COLO829 (cell line): ENCODE data around the gene MRE11.
"Not testable (repeated sequence)": the region's sequence is repeated elsewhere in the genome, so short reads cannot be mapped to it uniquely, and the experiment has no call there.

Experiments used
- DNase-seq: peaks from one replicate; pipeline ENCODE4 v3.0.0; 2012; ENCODE audit warnings: low spot score

The MRE11 gene

DNA sequence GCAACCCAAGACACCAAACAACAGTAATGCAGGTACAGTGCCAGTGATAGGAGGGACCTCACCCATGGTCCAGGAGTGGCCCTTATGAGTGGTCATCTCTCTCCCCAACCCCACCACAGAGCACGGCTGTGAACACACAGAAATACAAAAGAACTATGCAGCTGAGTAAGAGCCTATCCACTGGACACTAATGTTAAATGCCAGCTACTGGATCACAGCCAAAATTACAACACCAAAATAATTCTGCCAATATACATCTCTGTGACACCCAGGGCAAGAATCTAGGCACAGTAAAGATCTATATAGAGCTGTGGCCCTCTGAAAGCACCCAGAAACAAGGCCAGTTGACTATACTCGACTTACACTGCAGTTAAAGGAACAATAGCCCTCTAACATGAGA lies 69.6 kb downstream of the MRE11 start:
- no peak for DNase-seq

DNA sequence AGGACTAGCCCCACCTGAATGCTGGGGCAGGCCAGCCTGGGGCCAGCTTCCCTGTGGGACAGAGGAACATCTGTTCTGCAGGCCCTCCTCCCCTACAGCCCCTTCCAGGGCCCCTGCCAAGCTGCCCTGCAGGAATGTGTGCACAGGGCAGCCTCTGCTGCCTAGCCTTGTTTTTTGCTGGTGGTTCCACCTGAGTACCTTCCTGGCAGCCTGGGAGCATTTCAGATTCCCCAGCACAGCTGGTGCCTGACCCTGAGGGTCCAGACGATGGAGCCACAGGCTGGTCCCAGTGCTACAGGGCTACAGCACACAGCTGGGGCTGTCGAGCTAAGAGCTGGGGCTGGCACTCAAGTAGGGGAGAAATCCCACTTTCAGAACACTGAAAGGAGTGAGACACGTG lies 70.1 kb downstream of the MRE11 start:
- no peak for DNase-seq

GRCh38 chr11:94418123-94418765 lies 75.4 kb downstream of the MRE11 start:
- no peak for DNase-seq

DNA sequence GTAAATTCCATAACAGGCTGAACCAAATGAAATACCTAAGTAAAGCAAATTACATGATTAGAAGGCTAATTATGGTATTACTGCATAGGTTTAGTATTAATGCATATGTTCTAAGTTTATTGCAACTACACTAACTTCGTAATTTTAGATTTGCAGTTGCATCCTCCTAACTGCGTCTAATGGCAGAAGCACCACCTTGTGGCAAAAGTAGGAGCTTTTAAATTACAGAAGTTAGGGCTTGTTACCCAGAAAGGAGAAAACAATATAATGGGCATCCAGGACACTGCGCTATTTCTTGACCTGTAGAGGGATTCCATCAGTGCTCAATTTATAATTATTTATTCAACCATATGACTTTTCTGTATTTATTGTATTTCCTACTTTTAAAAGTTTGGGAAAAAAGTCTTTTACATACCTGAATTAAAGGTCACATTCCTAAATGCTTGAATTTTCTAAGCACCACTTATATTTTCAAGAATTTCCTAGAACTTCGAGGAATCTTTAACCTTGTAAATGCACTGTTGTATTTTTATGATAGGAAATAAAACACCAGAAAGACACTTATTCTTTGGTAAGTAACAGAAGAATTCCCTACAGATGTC lies 76.2 kb downstream of the MRE11 start:
- peak; percentile 35 for DNase-seq

GRCh38 chr11:94405062-94405833 lies 88.4 kb downstream of the MRE11 start:
- peak; percentile 39 for DNase-seq

GRCh38 chr11:94402355-94402754 lies 91.3 kb downstream of the MRE11 start:
- DNase-seq: no peak

GRCh38 chr11:94401773-94402265 lies 91.8 kb downstream of the MRE11 start:
- no peak for DNase-seq

DNA sequence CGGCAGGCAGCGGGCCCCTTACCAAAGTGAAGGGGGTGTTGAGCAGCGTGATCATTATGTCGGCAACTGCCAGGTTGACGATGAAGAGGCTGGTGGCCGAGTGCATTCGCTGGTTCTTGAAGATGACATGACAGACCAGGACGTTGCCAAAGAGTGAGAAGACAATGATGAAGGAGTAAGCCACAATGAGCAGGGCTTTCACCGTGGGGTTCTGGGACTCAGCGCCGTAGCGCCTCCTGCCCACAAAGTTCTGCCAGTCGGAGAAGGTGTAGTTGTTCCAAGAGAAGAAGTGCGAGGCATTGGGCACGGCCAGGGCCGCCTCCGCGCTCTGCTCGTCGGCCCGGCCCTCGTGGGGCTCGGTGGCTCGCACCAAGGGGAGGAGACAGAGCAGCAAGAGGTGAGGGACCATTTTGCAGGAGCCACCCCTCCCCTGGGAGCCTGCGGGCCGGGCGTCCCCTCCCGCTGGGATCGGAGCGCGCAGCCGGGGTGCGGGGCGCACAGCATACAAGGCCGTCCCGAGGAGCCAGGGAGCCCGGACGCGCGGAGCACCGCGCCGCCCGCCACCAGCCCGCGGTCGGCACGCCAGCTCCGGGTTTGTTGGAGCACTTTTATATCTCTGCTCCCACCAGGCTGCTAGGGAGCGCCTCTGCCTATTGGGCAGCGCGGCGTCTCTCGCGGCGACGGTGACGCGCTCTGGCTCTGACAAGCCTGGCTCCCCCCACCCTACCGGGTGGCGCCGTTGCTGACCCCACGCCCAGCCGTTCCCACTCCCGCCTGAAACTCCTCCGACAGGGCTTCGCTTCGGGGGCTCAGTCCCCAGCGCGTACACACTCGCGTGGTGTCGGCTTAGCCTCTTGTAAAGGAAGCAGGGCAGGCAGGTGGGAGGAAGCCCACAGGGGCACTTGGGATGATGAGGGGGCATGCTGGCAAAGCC lies 92.5 kb downstream of the MRE11 start, which contains the start of gene GPR83:
TSS of gene GPR83 (minus strand) at position 581 of the 934 bp plus-strand sequence. CDS start at position 409, 172 bp downstream.
- DNase-seq: no peak

DNA sequence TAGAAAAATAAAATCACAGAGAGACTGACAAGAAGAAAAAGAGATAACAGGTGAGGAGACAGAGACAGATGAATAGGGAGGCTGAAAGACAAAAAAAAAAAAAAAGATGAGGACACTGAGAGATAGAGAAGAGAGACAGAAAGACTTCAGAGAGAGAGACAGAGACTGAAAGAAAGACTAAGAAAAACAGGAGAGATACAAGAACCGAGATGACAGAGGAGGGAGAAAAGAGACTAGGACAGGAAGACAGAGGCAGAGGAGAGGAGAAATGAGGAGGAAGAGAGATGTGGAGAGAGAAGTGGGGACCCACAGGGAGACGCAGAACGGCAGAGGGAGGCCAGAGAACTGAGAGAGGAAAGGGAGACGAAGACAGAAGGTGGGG lies 93.2 kb downstream of the MRE11 start:
- DNase-seq: no peak

- DNase-seq: peak; percentile 50
These were observed 93.6 kb downstream of the MRE11 start for GRCh38 chr11:94400050-94400449.

DNA sequence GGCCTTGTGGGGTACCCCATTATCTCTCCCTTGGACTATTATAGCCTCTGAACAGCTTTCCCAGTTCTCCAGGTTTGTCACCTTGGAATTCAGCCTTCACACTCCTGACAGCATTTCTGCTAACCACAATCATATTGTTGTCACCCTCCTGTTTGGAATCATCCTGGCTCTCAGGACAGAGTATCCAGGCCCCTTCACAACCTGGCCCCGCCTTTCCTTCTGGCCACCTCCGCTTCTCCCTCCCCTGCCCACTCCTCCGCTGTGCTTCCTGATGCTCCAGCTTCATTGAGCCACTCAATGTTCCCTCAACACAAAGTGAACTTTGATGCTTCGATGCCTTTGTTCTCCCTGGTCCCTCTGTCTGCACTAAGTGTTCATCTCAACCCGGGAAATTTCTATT lies 95.5 kb downstream of the MRE11 start:
- no peak for DNase-seq

- no peak for DNase-seq
These were observed 97.4 kb downstream of the MRE11 start for GRCh38 chr11:94396282-94396681.

GRCh38 chr11:94391937-94392336 lies 101.7 kb downstream of the MRE11 start:
- DNase-seq: not testable (repeated sequence)

DNA sequence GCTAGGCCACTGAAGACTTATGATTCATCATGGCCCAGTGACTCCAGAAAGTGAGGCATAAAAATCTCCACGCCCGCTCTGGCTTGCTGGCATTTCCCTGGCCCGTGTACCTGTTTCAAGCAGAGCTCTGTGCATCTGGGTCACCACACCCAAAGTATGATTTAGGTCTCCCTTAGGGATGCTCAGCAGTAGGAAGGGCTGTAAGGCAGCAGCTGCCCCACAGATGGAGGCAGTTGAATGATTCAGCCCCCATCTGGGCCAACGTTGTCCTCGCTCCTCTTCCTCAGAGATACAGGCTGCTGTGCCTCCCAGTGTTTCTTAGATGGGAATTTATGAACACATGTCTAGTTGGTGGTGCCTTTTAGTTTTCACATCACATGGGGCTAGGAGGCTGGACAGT lies 114.0 kb downstream of the MRE11 start:
- DNase-seq: no peak

- DNase-seq: no peak
These were observed 116.8 kb downstream of the MRE11 start for GRCh38 chr11:94376841-94377240.

DNA sequence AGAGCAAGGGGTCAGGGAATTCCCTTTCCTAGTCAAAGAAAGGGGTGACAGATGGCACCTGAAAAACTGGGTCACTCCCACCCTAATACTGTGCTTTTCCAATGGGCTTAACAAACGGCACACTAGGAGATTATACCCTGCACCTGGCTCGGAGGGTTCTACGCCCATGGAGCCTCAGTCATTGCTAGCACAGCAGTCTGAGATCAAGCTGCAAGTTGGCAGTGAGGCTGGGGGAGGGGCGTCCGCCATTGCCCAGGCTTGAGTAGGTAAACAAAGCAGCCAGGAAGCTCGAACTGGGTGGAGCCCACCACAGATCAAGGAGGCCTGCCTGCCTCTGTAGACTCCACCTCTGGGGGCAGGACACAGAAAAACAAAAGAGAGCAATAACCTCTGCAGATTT lies 123.1 kb downstream of the MRE11 start:
- DNase-seq: not testable (repeated sequence)
